Measurements from ENCODE around the gene NFYC.

NFYC gene

DNA sequence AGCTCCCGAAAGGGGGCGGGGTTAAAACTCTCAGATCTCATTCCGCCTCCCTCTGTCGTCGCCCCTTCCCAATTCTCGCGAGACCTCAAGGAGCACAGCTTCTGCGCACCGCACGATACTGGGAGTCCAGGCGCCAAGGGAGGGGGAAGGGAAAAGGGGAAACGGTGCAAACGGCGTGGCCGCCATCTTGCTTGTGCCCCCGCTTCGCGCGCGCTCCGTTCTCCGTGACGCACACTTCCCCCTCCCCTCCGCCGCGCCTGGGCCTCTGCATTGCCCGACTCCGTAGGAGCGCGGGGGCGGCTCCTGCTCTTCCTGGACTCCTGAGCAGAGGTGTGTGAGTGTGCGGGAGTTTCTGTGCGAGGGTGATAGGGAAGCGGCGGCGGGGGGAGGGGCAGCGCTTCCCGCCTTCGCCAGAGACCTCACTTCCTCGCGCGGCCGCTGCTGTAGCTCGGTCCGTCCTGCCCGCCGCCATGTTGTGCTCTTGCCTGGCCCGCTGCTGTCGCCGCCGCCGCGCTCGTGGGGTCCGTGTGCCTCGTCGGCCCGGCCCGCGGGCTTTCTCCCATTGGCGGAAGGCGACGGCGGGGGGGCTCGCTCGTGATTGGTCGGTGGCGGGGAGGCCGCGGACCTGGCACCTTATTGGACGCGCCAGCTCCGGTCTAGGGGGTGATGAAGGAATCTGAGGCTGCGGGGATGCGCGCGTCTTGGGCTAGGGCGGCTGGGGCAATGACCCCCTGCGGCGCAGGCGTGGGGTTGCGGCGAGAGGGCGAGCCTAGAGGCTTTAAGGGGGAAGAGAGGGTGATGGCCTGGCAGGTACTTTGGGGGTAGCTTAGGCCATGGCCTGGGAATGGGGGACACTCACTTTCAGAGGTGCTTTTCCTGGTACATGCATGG lies at the start of gene NFYC:
NFYC (plus strand) TSS at position 167 of the 891 bp plus-strand sequence. CDS start 47,140 bp downstream, outside the sequence.
- Histone ChIP-seq H3K9ac (ENCODE audit: insufficient read length) (peak within 1 kb of the TSS; percentile 100), H3K9me3 (ENCODE audit: low read depth, low read length) (no peaks in the 10 kb centered on the region), H3K36me3 (ENCODE audit: insufficient read depth, low read length) (peaks cover 3% of the 10 kb centered on the region; the same call in 1 of the 2 replicates), H3K27ac (peak within 1 kb of the TSS; percentile 99), H3K4me3 (peak within 1 kb of the TSS; percentile 83)
- peak; percentile 97 for DNase-seq (ENCODE audit: low read depth, low spot score)
- TF ChIP-seq POLR2AphosphoS5 (IDR thresholded peaks at IDR 0.05; ENCODE audit: borderline replicate concordance, low read depth, low read length) (peak; percentile 87; the same call in 1 of the 2 replicates), EZH2 (IDR thresholded peaks at IDR 0.05) (no peak), FOXP2 (optimal IDR thresholded peaks at IDR 0.05; ENCODE audit: control extremely low read depth, extremely low read length, insufficient read depth) (peak; percentile 89)

DNA sequence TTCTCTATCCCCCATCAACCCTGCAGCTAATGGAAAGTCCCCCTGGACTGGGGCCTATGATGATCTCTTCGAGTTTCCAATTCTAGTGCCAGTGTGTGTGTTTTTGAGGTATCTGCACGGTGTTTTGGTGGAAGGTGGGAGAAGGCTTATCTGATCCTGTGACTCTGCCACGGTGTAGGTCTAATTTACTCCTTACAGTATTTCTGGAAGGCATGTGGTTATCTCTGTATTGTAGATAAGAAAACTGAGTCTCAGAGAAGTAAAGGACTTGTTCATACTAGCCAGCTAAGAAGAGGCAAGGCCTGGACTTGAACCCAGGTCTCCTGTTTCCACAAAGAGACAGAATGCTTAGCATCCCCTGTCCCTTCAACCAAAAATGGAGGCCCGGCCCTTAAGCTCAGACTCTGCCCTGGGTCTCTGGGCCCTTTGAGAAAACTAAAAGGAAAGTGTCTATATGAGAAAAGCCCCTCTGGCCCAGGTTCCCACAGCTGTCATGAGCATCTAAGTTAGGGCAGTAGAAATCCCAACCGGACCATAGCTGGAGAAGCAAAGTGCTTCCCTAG lies 46.3 kb upstream of the NFYC start:
- H3K4me3 ChIP-seq, result no peak overlapping the region
- no peak overlapping the region for H3K27ac ChIP-seq
- H3K36me3 ChIP-seq (ENCODE audit: insufficient read depth, low read length), result no peaks in the 10 kb centered on the region
- no peak for DNase-seq (ENCODE audit: low read depth, low spot score)
- TF ChIP-seq FOXP2 (optimal IDR thresholded peaks at IDR 0.05; ENCODE audit: control extremely low read depth, extremely low read length, insufficient read depth), result no peak
- TF ChIP-seq EZH2 (IDR thresholded peaks at IDR 0.05), result no peak
- no peak for TF ChIP-seq POLR2AphosphoS5 (IDR thresholded peaks at IDR 0.05; ENCODE audit: borderline replicate concordance, low read depth, low read length)
- no peak overlapping the region for H3K9ac ChIP-seq (ENCODE audit: insufficient read length)
- no peaks in the 10 kb centered on the region for H3K9me3 ChIP-seq (ENCODE audit: low read depth, low read length)

DNA sequence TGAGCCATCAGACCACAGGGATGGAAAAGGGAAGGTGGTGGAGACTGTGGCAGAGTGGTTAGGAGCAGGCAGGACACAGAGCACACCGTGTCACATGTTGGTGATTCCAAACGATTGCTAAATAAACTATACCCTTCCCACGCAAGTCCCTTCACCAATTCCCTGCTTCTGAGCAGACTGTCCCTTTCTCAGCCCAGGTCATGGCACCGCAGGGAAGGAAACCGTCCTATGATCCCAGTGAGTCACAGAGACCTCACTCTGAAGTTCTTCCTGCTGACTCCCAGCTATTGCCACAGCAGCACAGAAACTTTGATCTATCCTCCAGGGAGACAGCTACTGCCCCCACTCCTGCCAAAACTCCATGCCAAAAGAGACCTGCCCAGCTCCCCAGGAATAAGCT lies 45.2 kb upstream of the NFYC start:
- Histone ChIP-seq H3K27ac (no peak overlapping the region), H3K9me3 (ENCODE audit: low read depth, low read length) (no peaks in the 10 kb centered on the region), H3K36me3 (ENCODE audit: insufficient read depth, low read length) (no peaks in the 10 kb centered on the region), H3K4me3 (no peak overlapping the region), H3K9ac (ENCODE audit: insufficient read length) (no peak overlapping the region)
- DNase-seq (ENCODE audit: low read depth, low spot score), result no peak
- no peak for TF ChIP-seq EZH2 (IDR thresholded peaks at IDR 0.05)
- TF ChIP-seq FOXP2 (optimal IDR thresholded peaks at IDR 0.05; ENCODE audit: control extremely low read depth, extremely low read length, insufficient read depth), result no peak
- no peak for TF ChIP-seq POLR2AphosphoS5 (IDR thresholded peaks at IDR 0.05; ENCODE audit: borderline replicate concordance, low read depth, low read length)

DNA sequence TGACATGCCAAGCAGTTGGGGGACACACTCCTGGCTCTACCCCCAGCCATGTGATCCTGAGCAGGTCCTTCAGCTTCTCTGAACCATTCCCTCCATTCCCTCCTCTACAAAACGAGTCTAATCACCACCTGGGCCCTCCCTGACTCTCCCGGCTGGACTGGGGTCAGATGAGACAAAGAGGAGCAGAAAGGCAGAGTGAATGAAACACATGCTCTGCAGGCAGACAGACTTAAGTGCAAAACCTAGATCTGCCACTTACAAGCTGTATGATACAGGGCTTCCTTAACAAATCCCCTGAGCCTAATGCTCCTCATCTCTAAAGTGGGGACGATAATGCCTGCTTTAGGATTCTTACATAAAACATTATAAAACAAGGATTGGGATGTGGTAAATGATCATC lies 43.3 kb upstream of the NFYC start:
- no peak overlapping the region for H3K4me3 ChIP-seq
- TF ChIP-seq EZH2 (IDR thresholded peaks at IDR 0.05), result no peak
- no peak for TF ChIP-seq FOXP2 (optimal IDR thresholded peaks at IDR 0.05; ENCODE audit: control extremely low read depth, extremely low read length, insufficient read depth)
- no peak for DNase-seq (ENCODE audit: low read depth, low spot score)
- H3K9me3 ChIP-seq (ENCODE audit: low read depth, low read length), result no peaks in the 10 kb centered on the region
- H3K36me3 ChIP-seq (ENCODE audit: insufficient read depth, low read length), result no peaks in the 10 kb centered on the region
- no peak overlapping the region for H3K9ac ChIP-seq (ENCODE audit: insufficient read length)
- H3K27ac ChIP-seq, result no peak overlapping the region

DNA sequence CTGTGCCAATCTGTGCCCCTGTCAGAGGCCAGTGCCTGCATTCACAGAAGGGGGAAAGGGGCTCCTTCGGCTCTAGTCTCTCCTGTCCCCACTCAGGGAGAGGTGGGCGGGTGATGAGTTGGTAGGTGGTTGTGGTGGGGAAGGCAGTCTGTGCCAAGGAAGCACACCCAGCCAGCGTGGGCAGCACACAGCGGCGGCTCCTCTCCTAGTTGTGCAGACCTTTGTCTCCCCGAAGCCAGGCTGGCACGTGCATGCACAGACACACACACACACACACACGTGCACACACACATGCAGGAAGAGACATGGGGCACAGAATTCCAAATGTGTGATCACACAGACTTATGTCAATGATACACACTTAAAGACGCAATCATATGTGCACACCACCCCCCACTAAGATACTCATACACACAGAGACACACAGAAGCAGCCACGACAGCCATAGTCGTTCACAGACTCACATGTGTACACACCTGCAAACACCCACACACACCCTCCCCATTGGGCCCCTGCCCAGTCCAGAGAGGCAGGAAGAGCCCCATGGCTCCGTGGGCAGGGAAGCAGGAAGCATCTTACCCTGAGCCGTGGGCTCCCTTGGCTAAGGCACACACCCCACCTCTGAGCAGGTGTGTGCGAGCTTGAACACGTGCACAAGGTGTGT lies 42.4 kb upstream of the NFYC start:
- no peak for DNase-seq (ENCODE audit: low read depth, low spot score)
- Histone ChIP-seq H3K36me3 (ENCODE audit: insufficient read depth, low read length) (no peaks in the 10 kb centered on the region), H3K27ac (no peak overlapping the region), H3K4me3 (no peak overlapping the region), H3K9ac (ENCODE audit: insufficient read length) (no peak overlapping the region), H3K9me3 (ENCODE audit: low read depth, low read length) (no peaks in the 10 kb centered on the region)
- TF ChIP-seq POLR2AphosphoS5 (IDR thresholded peaks at IDR 0.05; ENCODE audit: borderline replicate concordance, low read depth, low read length), result no peak
- TF ChIP-seq EZH2 (IDR thresholded peaks at IDR 0.05), result no peak
- TF ChIP-seq FOXP2 (optimal IDR thresholded peaks at IDR 0.05; ENCODE audit: control extremely low read depth, extremely low read length, insufficient read depth), result no peak

DNA sequence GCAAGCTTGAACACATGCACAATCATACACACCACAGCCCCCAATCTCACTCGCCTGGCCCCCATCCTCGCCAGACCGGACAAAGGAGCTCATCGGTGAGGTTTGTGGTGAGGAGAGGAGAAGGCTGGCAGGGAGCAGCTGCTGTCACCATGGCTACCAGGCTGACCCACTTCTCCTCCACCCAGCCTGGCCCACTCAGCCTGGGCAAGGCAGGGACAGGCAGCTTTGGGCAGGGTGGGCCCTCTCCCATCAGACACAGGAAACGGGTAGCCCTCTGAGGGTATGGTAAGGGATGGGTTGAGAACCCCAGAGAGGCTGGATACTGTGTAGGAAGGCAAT lies 41.9 kb upstream of the NFYC start:
- no peak overlapping the region for H3K27ac ChIP-seq
- no peaks in the 10 kb centered on the region for H3K9me3 ChIP-seq (ENCODE audit: low read depth, low read length)
- H3K36me3 ChIP-seq (ENCODE audit: insufficient read depth, low read length), result no peaks in the 10 kb centered on the region
- H3K9ac ChIP-seq (ENCODE audit: insufficient read length), result no peak overlapping the region
- TF ChIP-seq POLR2AphosphoS5 (IDR thresholded peaks at IDR 0.05; ENCODE audit: borderline replicate concordance, low read depth, low read length) (no peak), FOXP2 (optimal IDR thresholded peaks at IDR 0.05; ENCODE audit: control extremely low read depth, extremely low read length, insufficient read depth) (no peak), EZH2 (IDR thresholded peaks at IDR 0.05) (no peak)
- no peak for DNase-seq (ENCODE audit: low read depth, low spot score)
- H3K4me3 ChIP-seq, result no peak overlapping the region

DNA sequence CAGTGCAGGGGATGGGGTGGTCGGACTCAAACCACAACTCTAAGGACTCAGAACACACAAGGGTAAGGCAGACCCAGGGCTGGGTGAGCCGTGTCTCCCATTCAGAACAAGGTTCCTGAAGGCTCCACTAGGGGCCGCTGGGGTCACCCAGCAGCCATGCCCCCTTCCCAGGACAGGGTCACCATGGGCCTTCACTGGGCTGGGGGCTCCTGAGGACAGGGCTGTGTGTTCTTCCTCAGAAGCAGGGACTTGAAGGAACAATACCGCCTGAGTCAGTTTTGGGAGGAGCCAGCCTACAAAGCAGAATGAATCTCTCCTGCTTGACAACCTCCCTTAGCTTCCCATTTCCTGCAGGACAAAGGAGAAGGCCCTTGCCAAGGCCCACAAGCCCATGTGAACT lies 41.4 kb upstream of the NFYC start:
- no peak for DNase-seq (ENCODE audit: low read depth, low spot score)
- no peak overlapping the region for H3K27ac ChIP-seq
- H3K4me3 ChIP-seq, result no peak overlapping the region

DNA sequence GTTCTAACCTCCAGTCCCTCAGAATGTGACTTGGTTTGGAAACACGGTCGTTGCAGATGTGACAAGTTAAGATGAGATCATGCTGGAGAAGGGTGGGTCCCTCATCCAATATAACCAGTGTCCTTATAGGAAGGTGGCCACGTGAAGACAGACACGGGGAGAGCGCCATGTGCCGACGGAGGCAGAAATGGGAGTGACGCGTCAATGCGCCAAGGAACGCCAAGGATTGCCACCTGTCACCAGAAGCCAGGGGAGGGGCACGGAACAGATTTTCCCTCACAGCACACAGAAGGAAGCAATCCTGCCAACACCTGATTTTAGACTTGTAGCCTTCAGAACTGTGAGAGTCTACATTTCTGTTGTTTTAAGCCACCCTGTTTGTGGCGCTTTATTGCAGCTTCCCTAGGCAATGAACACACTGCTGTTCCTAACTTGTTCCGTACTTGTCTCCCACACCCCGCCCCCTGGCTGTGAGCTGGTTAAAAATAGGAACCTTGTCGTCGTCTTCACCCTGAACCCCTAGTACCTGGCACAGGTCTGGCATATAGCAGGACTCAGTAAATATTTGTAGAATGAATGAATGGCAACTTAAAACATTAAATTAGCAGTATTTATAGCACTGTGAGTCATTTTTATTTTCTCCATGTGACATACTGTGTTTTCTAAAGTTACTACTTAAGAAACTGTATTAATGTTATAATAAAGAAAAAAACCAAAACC lies 40.2 kb upstream of the NFYC start:
- no peaks in the 10 kb centered on the region for H3K9me3 ChIP-seq (ENCODE audit: low read depth, low read length)
- H3K27ac ChIP-seq, result no peak overlapping the region
- DNase-seq (ENCODE audit: low read depth, low spot score), result no peak
- no peak overlapping the region for H3K4me3 ChIP-seq
- no peak overlapping the region for H3K9ac ChIP-seq (ENCODE audit: insufficient read length)
- no peaks in the 10 kb centered on the region for H3K36me3 ChIP-seq (ENCODE audit: insufficient read depth, low read length)
- TF ChIP-seq FOXP2 (optimal IDR thresholded peaks at IDR 0.05; ENCODE audit: control extremely low read depth, extremely low read length, insufficient read depth) (no peak), EZH2 (IDR thresholded peaks at IDR 0.05) (no peak), POLR2AphosphoS5 (IDR thresholded peaks at IDR 0.05; ENCODE audit: borderline replicate concordance, low read depth, low read length) (no peak)

More for the DNA sequence above, 41.4 kb upstream of the NFYC start:
- Histone ChIP-seq H3K9ac (ENCODE audit: insufficient read length) (no peak overlapping the region), H3K36me3 (ENCODE audit: insufficient read depth, low read length) (no peaks in the 10 kb centered on the region), H3K9me3 (ENCODE audit: low read depth, low read length) (no peaks in the 10 kb centered on the region)
- TF ChIP-seq POLR2AphosphoS5 (IDR thresholded peaks at IDR 0.05; ENCODE audit: borderline replicate concordance, low read depth, low read length) (no peak), FOXP2 (optimal IDR thresholded peaks at IDR 0.05; ENCODE audit: control extremely low read depth, extremely low read length, insufficient read depth) (no peak), EZH2 (IDR thresholded peaks at IDR 0.05) (no peak)
